GM11168 (cell line): ENCODE measurements around the gene CIDEB.
"Not testable (repeated sequence)": the region's sequence is repeated elsewhere in the genome, so short reads cannot be mapped to it uniquely, and the experiment has no call there.

Experiments used
- in situ Hi-C: fragments of 300-500 bp; cut with MboI; formaldehyde crosslinking; loops from one replicate; pipeline ENCODE4 v1.12.0; 2022; ENCODE audit warnings: low sequenced_read_pairs; ENCODE audit not compliant: unreplicated experiment

Gene CIDEB

GRCh38 chr14:24307575-24308341 lies at the start of gene CIDEB:
TSS of gene CIDEB (minus strand) at chr14:24307977. CDS start at chr14:24307858, 119 bp downstream.
- in situ Hi-C loops: no loop called here

- in situ Hi-C loops: no loop called here
Measured at GRCh38 chr14:24356208-24356607, 48.4 kb upstream of the CIDEB start.

DNA sequence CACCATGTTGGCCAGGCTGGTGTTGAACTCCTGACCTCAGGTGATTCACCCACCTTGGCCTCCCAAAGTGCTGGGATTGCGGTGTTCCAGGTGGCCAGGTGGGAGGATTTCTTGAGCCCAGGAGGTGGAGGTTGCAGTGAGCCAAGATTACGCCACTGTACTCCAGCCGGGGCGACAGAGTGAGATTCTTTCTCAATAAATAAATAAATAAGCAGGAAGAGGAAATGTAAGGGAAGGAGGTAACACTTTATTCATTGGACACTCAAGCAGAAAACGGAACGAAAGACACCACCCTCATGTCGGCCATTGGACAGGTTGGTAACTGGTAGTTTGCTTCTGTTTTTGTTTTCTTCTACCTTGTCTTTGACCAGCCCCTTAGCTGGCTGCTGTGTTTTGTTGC lies 47.2 kb upstream of the CIDEB start:
- in situ Hi-C loops: no loop called here

GRCh38 chr14:24354482-24354825 lies 46.7 kb upstream of the CIDEB start:
- in situ Hi-C loops: not testable (repeated sequence)

GRCh38 chr14:24353559-24354481 lies 46.0 kb upstream of the CIDEB start:
- in situ Hi-C loops: no loop called here

GRCh38 chr14:24351517-24351916 lies 43.7 kb upstream of the CIDEB start:
- in situ Hi-C loops: no loop called here

- in situ Hi-C loops: no loop called here
Measured at GRCh38 chr14:24349742-24350141, 42.0 kb upstream of the CIDEB start.

DNA sequence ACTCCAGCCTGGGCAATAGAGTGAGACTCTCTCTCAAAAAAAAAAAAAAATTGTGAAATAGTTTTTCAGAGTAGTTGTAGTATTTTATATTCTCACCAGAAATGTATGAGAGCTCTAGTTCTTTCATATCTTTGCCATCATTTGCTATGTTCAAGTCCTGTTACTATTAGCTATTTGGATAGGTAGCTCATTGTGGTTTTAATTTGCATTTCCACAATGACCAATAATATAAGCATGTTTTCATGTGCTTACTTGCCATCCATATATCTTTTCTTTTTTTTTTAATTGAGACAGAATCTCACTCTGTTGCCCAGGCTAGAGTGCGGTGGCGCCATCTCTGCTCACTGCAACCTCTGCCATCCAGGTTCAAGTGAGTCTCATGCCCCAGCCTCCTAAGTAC lies 40.4 kb upstream of the CIDEB start:
- in situ Hi-C loops: no loop called here

- in situ Hi-C loops: no loop called here
Measured at GRCh38 chr14:24347134-24347533, 39.4 kb upstream of the CIDEB start.

- in situ Hi-C loops: no loop called here
Measured at GRCh38 chr14:24343795-24344660, 36.3 kb upstream of the CIDEB start.

GRCh38 chr14:24342889-24343288 lies 35.1 kb upstream of the CIDEB start:
- in situ Hi-C loops: no loop called here

- in situ Hi-C loops: no loop called here
Measured at GRCh38 chr14:24340606-24341005, 32.8 kb upstream of the CIDEB start.

- in situ Hi-C loops: no loop called here
Measured at GRCh38 chr14:24339284-24340151, 31.7 kb upstream of the CIDEB start, which contains the start of gene RIPK3. TSS of gene RIPK3 (minus strand) at chr14:24339991. CDS start at chr14:24339826, 165 bp downstream.

GRCh38 chr14:24338843-24339242 lies 31.1 kb upstream of the CIDEB start:
- in situ Hi-C loops: no loop called here

GRCh38 chr14:24337824-24338175 lies 30.0 kb upstream of the CIDEB start:
- in situ Hi-C loops: no loop called here

DNA sequence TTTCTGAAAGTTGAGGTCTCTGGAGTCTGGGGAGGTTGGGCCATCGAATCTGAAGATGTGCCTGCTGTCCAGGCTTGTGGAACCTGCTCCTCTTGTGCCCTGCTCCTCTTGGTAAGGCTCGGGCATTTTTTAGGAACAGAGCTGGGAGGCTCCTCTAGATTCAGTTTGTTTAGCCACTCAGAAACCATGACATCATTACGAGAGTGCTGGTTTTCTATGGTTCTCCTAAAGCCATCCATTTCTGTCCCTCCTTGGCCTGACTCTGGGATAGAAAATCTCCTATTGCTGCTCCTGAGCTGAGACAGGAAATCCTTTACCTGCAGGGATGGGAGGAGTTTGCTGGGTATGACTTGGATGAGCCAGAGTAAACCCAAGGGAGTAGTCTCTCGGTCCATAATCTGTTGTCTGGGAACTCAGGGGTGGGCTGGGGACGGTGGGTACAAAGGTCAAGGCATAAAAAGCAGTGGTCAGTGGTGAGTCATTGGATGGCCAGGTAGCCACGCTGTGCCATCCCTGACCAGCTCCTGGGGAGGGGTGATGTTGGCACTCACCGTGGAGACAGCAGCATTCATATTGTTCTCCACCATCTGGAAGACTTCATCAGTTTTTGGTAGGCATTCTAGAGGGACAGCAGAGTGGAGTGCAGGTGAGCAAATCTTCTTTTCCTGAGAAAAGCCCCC lies 29.5 kb upstream of the CIDEB start:
- in situ Hi-C loops: no loop called here

DNA sequence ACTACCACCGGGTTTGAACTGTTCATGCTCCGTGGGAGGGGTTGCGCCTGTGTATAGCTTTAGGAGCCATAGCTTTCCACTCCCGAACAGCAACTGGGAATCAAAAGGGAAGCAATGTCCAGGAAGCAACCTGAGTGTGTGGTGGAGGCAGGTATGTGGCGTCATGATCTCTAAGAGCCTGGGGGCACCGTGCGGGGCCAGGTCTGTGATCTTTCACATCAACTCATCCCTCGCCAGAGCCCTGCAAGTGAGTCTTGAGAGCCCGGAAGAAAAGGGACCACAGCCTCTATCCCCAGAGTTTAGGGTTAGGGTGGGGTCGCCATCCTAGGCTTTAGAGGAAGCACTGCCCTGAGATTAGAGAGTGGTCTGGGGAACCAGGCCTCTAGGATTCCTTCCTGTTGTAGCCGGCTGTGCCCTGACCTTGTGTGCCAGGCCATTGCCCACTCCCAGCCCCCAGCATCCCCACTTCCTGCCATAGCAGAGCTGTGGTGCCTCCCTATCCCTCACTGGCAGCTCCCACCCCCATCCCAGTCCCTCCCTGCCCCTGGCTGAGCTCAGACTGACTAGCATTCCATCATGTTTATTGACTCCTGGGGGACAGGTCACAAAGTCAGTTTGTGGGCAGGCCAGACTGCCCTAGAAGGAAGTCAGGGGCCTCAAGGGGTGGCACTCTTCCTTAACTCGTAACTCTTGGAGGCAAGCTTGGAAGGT lies 27.8 kb upstream of the CIDEB start:
- in situ Hi-C loops: no loop called here
